Measurements from ENCODE around the gene RPGR. TPM values are rescaled to one million over a fixed set of nuclear protein-coding genes. Genes with fewer than 3 reads are reported as not detected.

Gene RPGR
- total and polyA plus RNA-seq, 9 of the 15 experiments (the other 6 are each of a cell fraction or from before 2014, with no cell fraction given) = 2.1 to 7.9 (median 5.7) TPM

DNA sequence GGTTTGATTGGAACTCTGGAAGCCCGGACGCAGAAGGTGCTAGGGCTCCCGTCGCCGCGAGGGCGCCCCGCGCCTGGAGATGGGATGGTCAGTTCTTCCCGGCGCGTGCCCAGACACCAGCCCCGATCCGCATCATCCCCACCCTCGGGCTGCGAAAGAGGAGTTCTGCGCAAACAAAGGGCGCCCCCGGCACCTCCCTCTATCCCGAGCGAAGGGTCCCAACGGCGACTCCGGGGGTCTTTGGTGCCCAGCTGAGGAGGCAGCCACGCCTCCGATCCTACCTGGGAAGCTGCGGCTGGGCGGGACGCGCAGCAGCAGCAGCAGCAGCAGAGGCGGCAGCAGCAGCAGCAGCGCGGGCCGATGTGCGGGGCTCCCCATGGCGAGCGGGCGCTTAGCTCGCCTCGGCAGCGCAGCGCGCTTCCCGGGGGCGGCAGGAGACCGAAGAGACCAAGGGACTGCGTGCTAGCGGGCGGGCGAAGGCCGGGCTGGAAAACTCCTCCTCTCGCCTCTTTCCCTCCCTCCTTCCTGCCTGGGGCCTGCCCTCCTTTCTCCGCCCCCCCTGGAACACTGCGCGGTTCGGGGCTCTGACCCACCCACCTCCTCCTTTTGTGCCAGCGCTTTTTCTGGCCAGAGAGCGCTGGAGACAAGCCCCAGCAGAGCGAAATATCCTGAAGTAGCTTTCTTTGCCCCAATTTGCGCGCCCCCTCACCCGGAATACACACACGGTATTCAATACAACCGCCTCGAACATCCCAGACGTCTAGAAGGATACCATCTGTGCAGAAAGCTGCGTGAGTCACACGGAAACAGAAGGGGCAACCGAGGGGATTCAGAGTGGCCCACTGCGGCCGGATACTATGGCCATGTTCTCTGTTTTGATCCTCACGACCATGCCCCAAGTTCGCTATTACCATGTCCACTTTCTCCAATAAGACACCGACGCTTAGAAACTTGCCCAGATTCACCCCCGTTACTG lies 106.6 kb downstream of the RPGR start, which contains the start of gene SRPX (continued):
- TF ChIP-seq, protein P1, sequence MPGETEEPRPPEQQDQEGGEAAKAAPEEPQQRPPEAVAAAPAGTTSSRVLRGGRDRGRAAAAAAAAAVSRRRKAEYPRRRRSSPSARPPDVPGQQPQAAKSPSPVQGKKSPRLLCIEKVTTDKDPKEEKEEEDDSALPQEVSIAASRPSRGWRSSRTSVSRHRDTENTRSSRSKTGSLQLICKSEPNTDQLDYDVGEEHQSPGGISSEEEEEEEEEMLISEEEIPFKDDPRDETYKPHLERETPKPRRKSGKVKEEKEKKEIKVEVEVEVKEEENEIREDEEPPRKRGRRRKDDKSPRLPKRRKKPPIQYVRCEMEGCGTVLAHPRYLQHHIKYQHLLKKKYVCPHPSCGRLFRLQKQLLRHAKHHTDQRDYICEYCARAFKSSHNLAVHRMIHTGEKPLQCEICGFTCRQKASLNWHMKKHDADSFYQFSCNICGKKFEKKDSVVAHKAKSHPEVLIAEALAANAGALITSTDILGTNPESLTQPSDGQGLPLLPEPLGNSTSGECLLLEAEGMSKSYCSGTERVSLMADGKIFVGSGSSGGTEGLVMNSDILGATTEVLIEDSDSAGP (CRISPR knock-in tag; IDR thresholded peaks at IDR 0.05) = no peak
- TF ChIP-seq ZNF778 (CRISPR knock-in tag; IDR thresholded peaks at IDR 0.05) = no peak
- TF ChIP-seq, protein P2, sequence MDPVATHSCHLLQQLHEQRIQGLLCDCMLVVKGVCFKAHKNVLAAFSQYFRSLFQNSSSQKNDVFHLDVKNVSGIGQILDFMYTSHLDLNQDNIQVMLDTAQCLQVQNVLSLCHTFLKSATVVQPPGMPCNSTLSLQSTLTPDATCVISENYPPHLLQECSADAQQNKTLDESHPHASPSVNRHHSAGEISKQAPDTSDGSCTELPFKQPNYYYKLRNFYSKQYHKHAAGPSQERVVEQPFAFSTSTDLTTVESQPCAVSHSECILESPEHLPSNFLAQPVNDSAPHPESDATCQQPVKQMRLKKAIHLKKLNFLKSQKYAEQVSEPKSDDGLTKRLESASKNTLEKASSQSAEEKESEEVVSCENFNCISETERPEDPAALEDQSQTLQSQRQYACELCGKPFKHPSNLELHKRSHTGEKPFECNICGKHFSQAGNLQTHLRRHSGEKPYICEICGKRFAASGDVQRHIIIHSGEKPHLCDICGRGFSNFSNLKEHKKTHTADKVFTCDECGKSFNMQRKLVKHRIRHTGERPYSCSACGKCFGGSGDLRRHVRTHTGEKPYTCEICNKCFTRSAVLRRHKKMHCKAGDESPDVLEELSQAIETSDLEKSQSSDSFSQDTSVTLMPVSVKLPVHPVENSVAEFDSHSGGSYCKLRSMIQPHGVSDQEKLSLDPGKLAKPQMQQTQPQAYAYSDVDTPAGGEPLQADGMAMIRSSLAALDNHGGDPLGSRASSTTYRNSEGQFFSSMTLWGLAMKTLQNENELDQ (CRISPR knock-in tag; IDR thresholded peaks at IDR 0.05; ENCODE audit: borderline replicate concordance) = no peak

DNA sequence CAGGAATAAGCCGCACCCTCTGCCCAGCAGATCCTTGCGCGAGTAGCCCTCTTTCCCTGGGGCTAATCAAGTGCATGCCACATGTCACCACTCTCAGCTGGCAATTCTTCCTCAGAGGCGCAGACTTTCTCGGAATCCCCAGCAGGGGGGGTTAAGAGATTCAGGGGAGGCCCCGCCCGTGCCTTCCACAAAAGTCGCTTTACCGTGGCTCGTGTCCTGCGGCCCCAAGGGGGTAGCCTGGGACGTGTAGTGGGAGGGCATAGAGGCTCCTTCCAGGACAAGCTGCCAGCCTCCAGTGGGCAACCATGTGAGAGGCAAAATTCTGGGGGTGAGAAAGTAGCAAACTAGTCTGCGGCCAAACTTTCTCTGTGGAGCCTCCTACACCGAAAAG lies 107.3 kb downstream of the RPGR start:
- 0 out of 2 replicates have a peak overlapping the region, but pooled peaks have one; percentile 24 for H2AFZ ChIP-seq (ENCODE audit: low read depth, low read length)
- H3K4me3 ChIP-seq = no peak overlapping the region
- DNase-seq (ENCODE audit: extremely low read depth in 1 of 4, low spot score in 3 of 4) (peak; percentile 13 to 49 (median 30)), FAIRE-seq (no peak), ATAC-seq (peak; percentile 87)
- H3K9me3 ChIP-seq (replicated peaks; ENCODE audit: control insufficient read depth, insufficient read depth, low read depth, low read length) = no peaks in the 10 kb centered on the region
- H3K36me3 ChIP-seq (ENCODE audit: control insufficient read depth, insufficient read depth, low read length) = no peaks in the 10 kb centered on the region
- in situ Hi-C loops (cut with MboI) (no loop called here), intact Hi-C loops (cut with micrococcal nuclease) (no loop called here)
- H3K4me1 ChIP-seq (replicated peaks in 1 of 2; ENCODE audit: control insufficient read depth in 2 of 2, insufficient read depth in 2 of 2, low read length in 2 of 2) = peaks cover 0 to 10% of the 10 kb centered on the region in 2 experiments; a peak in 2 of 5 replicates
- ChIA-PET POLR2A (interaction anchor here (0.6 to 1.0 kb wide), 3 partner anchors 11 to 99 kb away, joined by 3 read pairs; no protein-coding TSS in a partner anchor), CTCF (ENCODE audit: low intra/inter-chr PET ratio) (no interaction called here)
- no peaks in the 10 kb centered on the region for H3K9me1 ChIP-seq (ENCODE audit: control insufficient read depth, insufficient read depth, low read length)
- no peaks in the 10 kb centered on the region for H4K20me1 ChIP-seq (replicated peaks; ENCODE audit: control insufficient read depth, insufficient read depth, low read length)
- peak overlapping the region in 1 of 2 experiments; percentile 58; a peak in 1 of 4 replicates for H3K9ac ChIP-seq (ENCODE audit: insufficient read depth in 1 of 2, low read depth in 2 of 2, low read length in 2 of 2)
- peaks cover 0 to 28% of the 10 kb centered on the region in 2 experiments; a peak in 2 of 5 replicates for H3K27me3 ChIP-seq (ENCODE audit: control insufficient read depth in 2 of 2, insufficient read depth in 2 of 2, low read length in 2 of 2)
- WGBS (ENCODE audit: insufficient coverage, low coverage, missing lambda C conversion rate) = no CpG with 5 or more reads among the region's 14 CpGs
- no peak overlapping the region for H3K27ac ChIP-seq (ENCODE audit: extremely low read depth, low read depth, low read length)
- no peaks in the 10 kb centered on the region for H3K79me2 ChIP-seq (ENCODE audit: control insufficient read depth, insufficient read depth, low read length)
- H3K4me2 ChIP-seq (ENCODE audit: insufficient read depth, low read length) = no peak overlapping the region
- BruUV-seq (replicated peaks) = no TSS peak
- TF ChIP-seq, protein P3, sequence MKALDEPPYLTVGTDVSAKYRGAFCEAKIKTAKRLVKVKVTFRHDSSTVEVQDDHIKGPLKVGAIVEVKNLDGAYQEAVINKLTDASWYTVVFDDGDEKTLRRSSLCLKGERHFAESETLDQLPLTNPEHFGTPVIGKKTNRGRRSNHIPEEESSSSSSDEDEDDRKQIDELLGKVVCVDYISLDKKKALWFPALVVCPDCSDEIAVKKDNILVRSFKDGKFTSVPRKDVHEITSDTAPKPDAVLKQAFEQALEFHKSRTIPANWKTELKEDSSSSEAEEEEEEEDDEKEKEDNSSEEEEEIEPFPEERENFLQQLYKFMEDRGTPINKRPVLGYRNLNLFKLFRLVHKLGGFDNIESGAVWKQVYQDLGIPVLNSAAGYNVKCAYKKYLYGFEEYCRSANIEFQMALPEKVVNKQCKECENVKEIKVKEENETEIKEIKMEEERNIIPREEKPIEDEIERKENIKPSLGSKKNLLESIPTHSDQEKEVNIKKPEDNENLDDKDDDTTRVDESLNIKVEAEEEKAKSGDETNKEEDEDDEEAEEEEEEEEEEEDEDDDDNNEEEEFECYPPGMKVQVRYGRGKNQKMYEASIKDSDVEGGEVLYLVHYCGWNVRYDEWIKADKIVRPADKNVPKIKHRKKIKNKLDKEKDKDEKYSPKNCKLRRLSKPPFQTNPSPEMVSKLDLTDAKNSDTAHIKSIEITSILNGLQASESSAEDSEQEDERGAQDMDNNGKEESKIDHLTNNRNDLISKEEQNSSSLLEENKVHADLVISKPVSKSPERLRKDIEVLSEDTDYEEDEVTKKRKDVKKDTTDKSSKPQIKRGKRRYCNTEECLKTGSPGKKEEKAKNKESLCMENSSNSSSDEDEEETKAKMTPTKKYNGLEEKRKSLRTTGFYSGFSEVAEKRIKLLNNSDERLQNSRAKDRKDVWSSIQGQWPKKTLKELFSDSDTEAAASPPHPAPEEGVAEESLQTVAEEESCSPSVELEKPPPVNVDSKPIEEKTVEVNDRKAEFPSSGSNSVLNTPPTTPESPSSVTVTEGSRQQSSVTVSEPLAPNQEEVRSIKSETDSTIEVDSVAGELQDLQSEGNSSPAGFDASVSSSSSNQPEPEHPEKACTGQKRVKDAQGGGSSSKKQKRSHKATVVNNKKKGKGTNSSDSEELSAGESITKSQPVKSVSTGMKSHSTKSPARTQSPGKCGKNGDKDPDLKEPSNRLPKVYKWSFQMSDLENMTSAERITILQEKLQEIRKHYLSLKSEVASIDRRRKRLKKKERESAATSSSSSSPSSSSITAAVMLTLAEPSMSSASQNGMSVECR (CRISPR knock-in tag; IDR thresholded peaks at IDR 0.05) = no peak
- TF ChIP-seq, protein P4, sequence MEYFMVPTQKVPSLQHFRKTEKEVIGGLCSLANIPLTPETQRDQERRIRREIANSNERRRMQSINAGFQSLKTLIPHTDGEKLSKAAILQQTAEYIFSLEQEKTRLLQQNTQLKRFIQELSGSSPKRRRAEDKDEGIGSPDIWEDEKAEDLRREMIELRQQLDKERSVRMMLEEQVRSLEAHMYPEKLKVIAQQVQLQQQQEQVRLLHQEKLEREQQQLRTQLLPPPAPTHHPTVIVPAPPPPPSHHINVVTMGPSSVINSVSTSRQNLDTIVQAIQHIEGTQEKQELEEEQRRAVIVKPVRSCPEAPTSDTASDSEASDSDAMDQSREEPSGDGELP (CRISPR knock-in tag; IDR thresholded peaks at IDR 0.05; ENCODE audit: borderline replicate concordance) = peak; percentile 31; the same call in 1 of the 2 replicates
- no peak for TF ChIP-seq ZNF12 (CRISPR knock-in tag; IDR thresholded peaks at IDR 0.05)
